NB4 (cell line): ENCODE results near the gene TYW1.
"Not testable (repeated sequence)": the region's sequence is repeated elsewhere in the genome, so short reads cannot be mapped to it uniquely, and the experiment has no call there.

Source experiments
- MAX ChIP-seq: IDR thresholded peaks from 2 replicates; pipeline ENCODE4 v1.6.1; 2011; ENCODE audit warnings: low read depth, low read length
- MYC ChIP-seq: IDR thresholded peaks from 2 replicates; pipeline ENCODE4 v1.6.1; 2011; ENCODE audit warnings: low read depth, low read length
- POLR2A ChIP-seq: IDR thresholded peaks from 2 replicates; pipeline ENCODE4 v1.6.1; 2011; ENCODE audit warnings: mild to moderate bottlenecking; ENCODE audit not compliant: insufficient read length; ENCODE audit errors: extremely low read depth
- TF ChIP-seq, protein P1 (sequence below): IDR thresholded peaks from one replicate; pipeline ENCODE4 v1.5.1; 2012; ENCODE audit warnings: low read depth, low read length

GRCh38 chr7:67043559-67043930, 46.9 kb downstream of the TYW1 start:
- not testable (repeated sequence) for TF ChIP-seq POLR2A, MYC, MAX
- TF ChIP-seq, protein P1, sequence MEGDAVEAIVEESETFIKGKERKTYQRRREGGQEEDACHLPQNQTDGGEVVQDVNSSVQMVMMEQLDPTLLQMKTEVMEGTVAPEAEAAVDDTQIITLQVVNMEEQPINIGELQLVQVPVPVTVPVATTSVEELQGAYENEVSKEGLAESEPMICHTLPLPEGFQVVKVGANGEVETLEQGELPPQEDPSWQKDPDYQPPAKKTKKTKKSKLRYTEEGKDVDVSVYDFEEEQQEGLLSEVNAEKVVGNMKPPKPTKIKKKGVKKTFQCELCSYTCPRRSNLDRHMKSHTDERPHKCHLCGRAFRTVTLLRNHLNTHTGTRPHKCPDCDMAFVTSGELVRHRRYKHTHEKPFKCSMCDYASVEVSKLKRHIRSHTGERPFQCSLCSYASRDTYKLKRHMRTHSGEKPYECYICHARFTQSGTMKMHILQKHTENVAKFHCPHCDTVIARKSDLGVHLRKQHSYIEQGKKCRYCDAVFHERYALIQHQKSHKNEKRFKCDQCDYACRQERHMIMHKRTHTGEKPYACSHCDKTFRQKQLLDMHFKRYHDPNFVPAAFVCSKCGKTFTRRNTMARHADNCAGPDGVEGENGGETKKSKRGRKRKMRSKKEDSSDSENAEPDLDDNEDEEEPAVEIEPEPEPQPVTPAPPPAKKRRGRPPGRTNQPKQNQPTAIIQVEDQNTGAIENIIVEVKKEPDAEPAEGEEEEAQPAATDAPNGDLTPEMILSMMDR = not testable (repeated sequence)
